HG03066 (cell line): ENCODE results near the gene IRF3.

Experiments used
- ATAC-seq: cut with Tn5 transposase; IDR thresholded peaks from one replicate; pipeline ENCODE4 v1.9.1; 2021; ENCODE audit warnings: low read depth; ENCODE audit not compliant: unreplicated experiment

The IRF3 gene

DNA sequence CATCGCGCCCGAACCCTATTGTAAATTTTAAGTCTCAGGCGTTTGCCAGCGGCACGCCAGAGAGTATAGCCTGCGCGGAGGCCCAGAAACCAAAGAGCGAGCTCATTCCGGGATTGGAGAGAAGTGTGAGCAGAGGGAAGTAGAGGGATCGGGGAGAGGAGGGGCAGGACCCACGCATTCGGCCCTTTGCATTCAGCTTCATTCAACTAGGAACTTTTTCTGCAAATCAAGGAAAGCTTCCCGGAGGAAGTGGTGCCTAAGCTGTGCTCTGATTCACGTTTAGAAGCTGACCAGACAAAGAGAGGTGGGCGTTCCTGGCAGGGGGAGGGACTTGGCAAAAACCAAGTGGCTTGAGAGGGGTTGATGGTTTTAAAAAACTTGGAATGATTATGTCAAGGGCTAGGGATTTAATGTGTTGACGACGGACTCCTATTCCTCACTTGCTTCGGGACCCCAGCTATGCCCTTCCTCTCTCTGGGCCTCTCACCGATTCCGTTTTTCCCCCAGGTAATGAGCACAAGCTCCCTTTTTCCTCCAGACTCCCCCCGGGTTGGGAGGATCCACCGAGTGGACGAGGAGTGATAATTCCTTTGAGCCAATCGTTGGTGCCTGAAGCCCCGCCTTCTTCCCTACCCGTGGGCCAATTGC is 10.6 kb upstream of the IRF3 start:
- peak; percentile 21 for ATAC-seq

DNA sequence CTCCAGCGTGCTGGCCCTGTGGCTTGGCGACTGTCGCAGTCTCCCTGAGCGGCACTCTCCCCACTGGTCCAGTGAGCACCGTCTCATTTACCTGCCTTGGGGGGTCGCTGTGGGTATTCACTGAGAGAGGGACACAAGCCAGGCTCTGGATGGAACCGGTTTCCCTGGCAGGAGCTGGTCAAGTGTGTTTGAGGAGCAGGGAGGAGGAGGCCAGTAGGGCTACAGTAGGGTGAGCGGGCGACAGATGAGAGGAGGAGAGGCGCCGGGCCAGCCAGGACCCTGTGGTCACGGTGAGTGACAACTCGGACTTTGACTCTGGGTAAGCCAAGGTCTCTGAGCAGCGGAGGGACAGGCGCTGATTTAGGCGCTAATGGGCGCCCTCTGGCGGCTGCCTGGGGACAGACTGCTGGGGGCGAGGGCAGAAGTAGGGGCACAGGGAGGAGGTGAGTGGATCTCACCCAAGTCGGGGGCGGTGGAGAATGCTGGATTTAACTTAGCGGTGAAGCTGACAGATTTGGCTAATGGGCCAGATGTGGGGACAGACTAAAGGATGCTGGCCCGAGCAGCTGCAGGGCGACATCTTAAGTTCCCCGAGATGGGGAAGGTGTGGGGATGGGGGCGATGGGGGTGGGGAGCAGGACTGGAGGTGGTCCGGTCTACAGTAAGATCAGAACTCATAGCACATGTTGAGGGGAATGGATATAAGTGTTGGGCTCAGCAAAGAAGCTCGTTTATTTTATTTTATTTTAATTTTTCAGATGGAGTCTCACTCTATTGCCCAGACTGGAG is 6.7 kb upstream of the IRF3 start:
- no peak for ATAC-seq

GRCh38 chr19:49669516-49669915 is 3.9 kb upstream of the IRF3 start:
- ATAC-seq: no peak

DNA sequence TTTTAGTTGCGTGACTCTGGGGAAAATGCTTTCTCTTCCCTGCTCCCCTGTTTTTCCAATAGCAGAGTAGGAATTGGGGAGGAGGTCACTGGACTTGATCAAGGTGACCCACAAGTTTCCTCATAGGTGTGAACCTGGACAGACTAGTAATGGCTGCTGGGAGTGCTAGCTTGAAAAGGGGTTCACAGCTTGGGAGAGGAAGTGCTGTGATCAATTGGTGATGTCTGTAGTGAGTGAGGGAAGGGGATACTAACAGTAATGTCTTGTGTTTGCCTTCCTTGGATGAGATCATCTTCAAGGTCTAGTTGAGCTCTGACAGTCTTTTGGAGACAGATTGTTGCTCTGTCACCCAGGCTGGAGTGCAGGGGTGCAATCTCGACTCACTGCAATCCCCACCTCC is 1.8 kb upstream of the IRF3 start:
- ATAC-seq: no peak

DNA sequence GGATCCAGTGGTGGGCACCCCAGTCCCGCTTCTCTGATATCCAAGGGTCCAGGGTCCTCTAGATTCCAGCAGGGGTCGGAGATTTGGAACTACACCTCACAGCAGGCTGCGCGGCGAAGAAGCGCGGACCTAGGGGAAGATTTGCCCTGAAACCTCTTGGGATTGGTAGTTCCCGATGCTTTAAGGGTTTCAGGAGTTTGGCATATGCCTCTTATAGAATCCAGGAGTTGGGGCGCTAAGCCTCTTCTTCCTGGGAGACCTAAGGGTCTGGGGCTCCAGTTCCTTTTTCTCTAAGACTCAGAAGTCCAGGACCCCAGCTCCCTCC is 425 bp upstream of the IRF3 start:
- ATAC-seq: no peak

DNA sequence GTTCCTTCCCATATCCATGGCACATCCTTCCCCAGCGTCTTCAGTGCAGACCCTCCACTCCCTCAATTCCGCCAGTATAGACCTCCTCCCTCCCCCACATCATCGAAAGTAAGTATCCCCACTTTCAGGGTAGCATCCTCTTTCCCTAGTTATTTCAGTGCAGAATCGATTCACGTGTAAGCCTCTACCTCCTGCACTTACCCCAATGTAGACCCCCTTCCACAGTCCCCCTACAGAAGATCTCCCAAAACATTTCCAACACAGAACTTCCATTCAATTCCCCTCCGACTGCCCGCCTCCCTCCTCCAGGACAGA is 664 bp downstream of the IRF3 start:
- no peak for ATAC-seq

DNA sequence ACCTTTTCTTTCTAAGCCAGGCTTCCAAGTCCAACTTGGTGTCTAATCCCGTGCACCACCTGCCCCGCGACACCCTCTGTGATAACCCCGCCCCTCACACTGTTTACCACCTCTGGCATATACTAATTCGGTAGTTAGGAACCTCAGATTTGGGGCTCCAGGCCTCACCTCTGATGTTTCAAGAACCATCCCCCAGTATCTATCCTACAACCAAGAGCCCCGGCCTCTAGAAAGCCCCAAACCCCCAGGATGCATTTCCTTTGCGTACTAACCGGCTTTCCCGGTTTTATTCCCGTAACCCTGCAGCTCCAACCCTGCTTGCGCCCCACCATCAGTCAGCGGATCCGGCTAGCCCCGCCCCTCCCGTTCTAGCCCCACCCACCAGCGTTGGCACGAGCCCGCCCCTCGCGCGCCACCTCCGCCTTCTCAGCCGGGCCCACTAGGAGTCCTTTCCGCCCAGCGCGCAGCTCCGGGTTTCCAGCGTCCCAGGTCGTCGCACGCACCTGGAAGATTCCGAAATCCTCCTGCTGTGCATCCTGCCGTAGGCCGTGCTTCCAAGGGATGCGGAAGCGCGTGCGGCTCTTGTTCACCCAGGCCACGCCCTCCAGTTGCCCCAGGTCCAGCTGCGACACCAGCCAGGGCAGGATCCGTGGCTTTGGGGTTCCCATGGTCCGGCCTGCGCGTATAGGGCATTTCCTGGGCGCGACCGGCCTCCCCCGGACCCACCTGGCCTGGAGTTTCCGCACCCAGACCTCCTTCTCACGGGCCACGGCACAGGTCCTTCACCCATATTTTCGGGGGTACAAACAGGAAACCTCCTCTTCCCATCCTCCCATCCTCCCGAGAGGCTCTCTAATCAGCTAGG is 1.3 kb downstream of the IRF3 start:
- ATAC-seq: no peak

DNA sequence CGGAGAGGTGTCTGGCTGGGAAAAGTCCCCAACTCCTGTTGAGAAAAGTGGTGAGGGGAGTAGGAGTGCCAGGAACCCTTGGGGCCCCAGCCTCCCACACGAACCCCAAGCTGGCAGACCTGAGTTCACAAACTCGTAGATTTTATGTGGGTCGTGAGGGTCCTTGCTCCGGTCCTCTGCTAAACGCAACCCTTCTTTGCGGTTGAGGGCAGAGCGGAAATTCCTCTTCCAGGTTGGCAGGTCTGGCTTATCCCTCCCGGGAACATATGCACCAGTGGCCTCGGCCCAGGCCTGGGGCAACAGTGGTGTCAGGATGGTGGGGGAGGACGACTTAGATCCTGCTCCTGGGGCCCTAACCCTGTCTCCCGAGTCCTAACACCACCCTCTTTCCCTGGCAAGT is 2.4 kb downstream of the IRF3 start:
- ATAC-seq: no peak

DNA sequence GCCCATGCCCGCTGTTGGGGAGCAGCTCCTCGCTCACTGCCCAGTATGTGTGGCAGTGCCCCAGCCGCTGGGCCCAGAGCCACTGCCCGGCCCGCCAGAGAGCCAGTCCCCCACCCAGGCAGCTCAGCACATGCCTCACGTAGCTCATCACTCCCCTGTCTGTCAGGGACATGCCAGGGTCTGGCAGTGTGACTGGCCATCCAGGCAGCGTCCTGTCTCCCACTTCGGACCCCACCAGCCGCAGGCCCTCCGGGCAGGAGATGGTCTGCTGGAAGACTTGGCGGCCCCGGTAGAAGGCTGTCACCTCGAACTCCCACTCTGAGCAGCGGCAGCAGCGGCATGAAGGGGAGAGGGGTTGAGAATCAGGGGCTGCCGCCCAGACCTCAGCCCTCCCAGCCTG is 3.6 kb downstream of the IRF3 start:
- ATAC-seq: no peak

DNA sequence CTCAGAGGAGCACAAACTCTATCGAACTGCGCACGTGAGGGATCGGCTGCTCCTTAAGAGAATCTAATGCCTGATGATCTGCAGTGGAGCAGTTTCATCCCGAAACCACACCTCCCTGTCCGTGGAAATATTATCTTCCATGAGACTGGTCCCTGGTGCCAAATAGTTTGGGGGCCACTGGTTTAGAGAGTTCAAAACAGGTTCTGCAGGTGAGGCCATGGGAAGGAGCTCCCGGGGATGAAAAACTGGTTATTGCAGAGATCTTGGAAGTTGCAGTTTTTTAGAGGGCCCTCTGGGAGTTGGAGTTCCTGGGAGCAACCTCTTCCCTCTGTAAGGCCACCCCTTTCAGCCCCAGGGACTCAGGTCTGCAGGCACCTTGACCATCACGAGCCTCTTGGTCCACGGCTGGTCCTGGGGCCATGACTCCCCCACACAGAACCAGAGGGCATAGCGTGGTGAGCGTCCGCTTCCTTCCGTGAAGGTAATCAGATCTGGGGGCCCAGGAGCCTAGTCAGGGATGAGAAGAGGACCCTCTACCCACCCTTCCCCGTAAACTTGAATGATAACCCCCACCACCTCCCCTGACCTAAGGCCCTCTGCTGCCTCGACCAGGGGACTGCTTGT is 5.2 kb downstream of the IRF3 start:
- no peak for ATAC-seq

- no peak for ATAC-seq
Measured at GRCh38 chr19:49658566-49659442, 6.9 kb downstream of the IRF3 start.

DNA sequence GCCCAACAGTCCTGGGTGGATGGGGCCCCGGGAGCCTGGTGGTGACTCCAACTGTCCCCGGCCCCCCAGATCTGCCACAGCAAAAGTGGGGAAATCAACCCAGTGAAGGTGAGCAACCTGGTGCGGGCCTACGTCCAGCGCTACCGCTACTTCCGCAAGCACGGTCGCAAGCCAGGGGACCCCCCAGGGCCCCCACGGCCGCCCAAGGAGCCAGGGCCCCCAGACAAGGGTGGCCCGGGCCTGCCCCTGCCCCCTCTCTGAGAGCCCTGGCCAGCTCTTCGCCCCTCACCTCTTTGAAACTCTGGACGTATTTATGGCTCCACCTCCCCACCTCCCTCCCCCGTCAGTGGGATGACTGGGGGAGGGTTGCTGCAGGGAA is 7.5 kb downstream of the IRF3 start:
- ATAC-seq: no peak

DNA sequence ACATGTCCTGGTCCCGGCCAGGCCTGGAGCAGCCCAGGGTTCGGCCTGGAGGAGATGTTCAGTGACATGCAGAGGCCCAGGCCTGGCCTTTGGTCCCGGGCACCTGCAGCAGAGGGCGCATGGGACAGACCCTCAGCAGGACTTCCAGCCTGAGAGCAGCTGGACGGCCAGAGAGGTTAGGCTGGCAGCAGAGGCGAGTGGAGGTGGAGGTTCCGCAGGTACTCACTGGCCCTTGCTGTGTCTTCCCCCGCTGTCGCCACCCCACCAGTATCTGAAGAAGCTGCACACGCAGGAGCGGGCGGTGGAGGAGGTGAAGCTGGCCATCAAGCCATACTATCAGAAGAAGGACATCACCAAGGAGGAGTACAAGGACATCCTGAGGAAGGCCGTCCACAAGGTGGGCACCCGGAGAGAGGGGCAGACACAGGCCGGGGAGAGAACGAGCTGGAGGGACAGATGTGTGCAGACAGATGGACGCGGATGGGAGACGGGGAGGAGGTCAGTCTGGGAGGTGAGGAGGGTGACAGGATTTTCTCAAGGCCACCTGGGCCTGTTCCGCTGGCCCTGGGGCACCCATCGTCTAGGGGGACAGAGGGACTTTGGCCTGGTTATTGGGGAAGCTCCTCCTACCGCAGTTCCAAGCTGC is 8.0 kb downstream of the IRF3 start:
- ATAC-seq: no peak

DNA sequence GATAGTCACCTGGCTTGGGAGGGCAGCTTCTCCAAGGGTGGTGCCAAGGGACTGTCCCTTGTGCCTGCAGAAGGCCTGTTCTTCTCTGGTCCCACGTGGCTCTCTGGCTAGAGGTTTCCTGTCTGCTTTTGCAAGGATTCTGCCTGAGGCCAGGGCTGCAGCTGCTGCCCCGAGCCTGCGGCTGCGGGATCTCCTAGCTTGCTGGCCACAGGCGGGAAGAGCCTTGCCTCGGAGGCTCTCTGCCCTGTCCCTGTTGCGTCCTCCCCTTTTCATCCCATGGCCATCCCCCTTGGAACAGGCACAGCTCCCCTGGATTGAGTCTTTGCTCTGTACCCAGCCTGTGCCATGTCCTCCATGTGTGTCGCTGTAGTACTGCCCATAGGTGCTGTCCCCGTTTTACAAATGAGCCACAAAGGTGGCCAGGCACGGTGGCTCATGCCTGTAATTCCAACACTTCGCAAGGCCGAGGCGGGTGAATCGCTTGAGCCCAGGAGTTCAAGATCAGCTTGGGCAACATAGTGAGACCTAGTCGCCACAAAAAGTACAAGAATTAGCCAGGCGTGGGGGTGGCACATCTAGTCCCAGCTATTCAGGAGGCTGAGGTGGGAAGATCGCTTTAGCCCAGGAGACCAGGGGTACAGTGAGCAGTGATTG is 9.1 kb downstream of the IRF3 start:
- no peak for ATAC-seq

- ATAC-seq: no peak
Measured at GRCh38 chr19:49655570-49656455, 9.8 kb downstream of the IRF3 start.

DNA sequence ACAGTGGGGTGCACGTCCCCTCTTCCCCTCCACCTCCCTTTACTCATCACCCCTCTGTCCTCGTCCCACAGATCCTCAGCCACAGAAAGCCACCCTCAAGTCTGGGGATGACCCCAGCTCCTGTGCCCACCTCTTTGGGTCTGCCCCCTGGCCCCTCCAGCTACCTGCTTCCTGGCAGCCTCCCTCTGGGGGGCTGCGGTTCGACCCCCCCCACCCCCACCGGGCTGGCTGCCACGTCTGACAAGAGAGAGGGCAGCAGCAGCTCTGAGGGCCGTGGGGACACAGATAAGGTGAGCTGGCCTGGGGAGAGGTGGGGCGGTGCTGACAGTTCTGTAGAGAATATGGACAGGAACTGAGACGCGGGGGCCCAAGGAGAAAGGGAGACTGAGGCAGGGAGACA is 11.1 kb downstream of the IRF3 start:
- no peak for ATAC-seq

GRCh38 chr19:49653466-49653806 is 12.2 kb downstream of the IRF3 start:
- no peak for ATAC-seq
